H9 (cell line): ENCODE data around the gene LTF. TPM values are rescaled to one million over a fixed set of nuclear protein-coding genes. Genes with fewer than 3 reads are reported as not detected.

ENCODE experiments used
- DNase-seq: peaks from one replicate; pipeline ENCODE4 v3.0.0-alpha.2; 2017
- H2AFZ ChIP-seq: one replicate; pipeline ENCODE4 v1.6.1; 2013; ENCODE audit warnings: mild to moderate bottlenecking, low read length, control low read depth, moderate library complexity
- H2AK5ac ChIP-seq: 2 replicates; pipeline ENCODE4 v1.6.1; 2013; ENCODE audit warnings: low read length, control low read depth, mixed read lengths; ENCODE audit not compliant: insufficient read length
- H2BK120ac ChIP-seq: one replicate; pipeline ENCODE4 v1.6.1; 2013; ENCODE audit warnings: low read depth, mild to moderate bottlenecking, low read length, control low read depth, inconsistent platforms; ENCODE audit not compliant: poor library complexity, severe bottlenecking
- H2BK12ac ChIP-seq: 2 replicates; pipeline ENCODE4 v1.6.1; 2013; ENCODE audit warnings: low read length, control low read depth, mixed read lengths, low read depth; ENCODE audit not compliant: insufficient read length
- H2BK15ac ChIP-seq: 2 replicates; pipeline ENCODE4 v1.6.1; 2013; ENCODE audit warnings: low read depth, low read length, control low read depth
- H2BK20ac ChIP-seq: one replicate; pipeline ENCODE4 v1.6.1; 2013; ENCODE audit warnings: low read depth, mild to moderate bottlenecking, low read length, control low read depth, inconsistent platforms; ENCODE audit not compliant: poor library complexity, severe bottlenecking
- H2BK5ac ChIP-seq: 2 replicates; pipeline ENCODE4 v1.6.1; 2013; ENCODE audit warnings: low read length, control low read depth, mixed read lengths; ENCODE audit not compliant: insufficient read length
- H3K14ac ChIP-seq: 2 replicates; pipeline ENCODE4 v1.6.1; 2013; ENCODE audit warnings: low read length, control low read depth; ENCODE audit not compliant: insufficient read depth
- H3K18ac ChIP-seq: 2 replicates; pipeline ENCODE4 v1.6.1; 2013; ENCODE audit warnings: low read depth, mild to moderate bottlenecking, mixed read lengths, low read length, control low read depth; ENCODE audit not compliant: insufficient read length
- H3K23ac ChIP-seq: 2 replicates; pipeline ENCODE4 v1.6.1; 2013; ENCODE audit warnings: low read length, control low read depth, mixed read lengths, low read depth; ENCODE audit not compliant: insufficient read length
- H3K23me2 ChIP-seq: 2 replicates; pipeline ENCODE4 v1.6.1; 2013; ENCODE audit warnings: low read depth, mild to moderate bottlenecking, mixed read lengths, low read length, control low read depth; ENCODE audit not compliant: insufficient read length, poor library complexity, severe bottlenecking
- H3K27ac ChIP-seq: 2 replicates; pipeline ENCODE4 v1.5.1; 2013; ENCODE audit warnings: low read length, control low read depth, mixed read lengths, low read depth; ENCODE audit not compliant: insufficient read length
- H3K27me3 ChIP-seq: 2 replicates; pipeline ENCODE4 v1.6.1; 2013; ENCODE audit warnings: low read length, control low read depth, inconsistent platforms; ENCODE audit not compliant: insufficient read depth
- H3K4ac ChIP-seq: 2 replicates; pipeline ENCODE4 v1.6.1; 2013; ENCODE audit warnings: low read depth, mild to moderate bottlenecking, control low read depth, inconsistent platforms, low read length, moderate library complexity
- H3K4me1 ChIP-seq: 2 replicates; pipeline ENCODE4 v1.6.1; 2013; ENCODE audit warnings: low read length, control low read depth, inconsistent platforms; ENCODE audit not compliant: insufficient read depth
- H3K4me2 ChIP-seq: 2 replicates; pipeline ENCODE4 v1.6.1; 2013; ENCODE audit warnings: low read length, control low read depth, mixed read lengths; ENCODE audit not compliant: insufficient read length, insufficient read depth
- H3K56ac ChIP-seq: 2 replicates; pipeline ENCODE4 v1.6.1; 2013; ENCODE audit warnings: low read depth, mild to moderate bottlenecking, mixed read lengths, low read length, control low read depth; ENCODE audit not compliant: insufficient read length
- H3K79me1 ChIP-seq: 2 replicates; pipeline ENCODE4 v1.6.1; 2013; ENCODE audit warnings: low read depth, mild to moderate bottlenecking, moderate library complexity, low read length, control low read depth, inconsistent platforms; ENCODE audit not compliant: insufficient read depth, poor library complexity, severe bottlenecking
- H3K79me2 ChIP-seq: 2 replicates; pipeline ENCODE4 v1.6.1; 2013; ENCODE audit warnings: low read length, control low read depth, inconsistent platforms; ENCODE audit not compliant: insufficient read depth
- H3K9ac ChIP-seq: 2 replicates; pipeline ENCODE4 v1.6.1; 2013; ENCODE audit warnings: low read length, control low read depth, mixed read lengths; ENCODE audit not compliant: insufficient read length; ENCODE audit errors: extremely low read depth
- H3K9me3 ChIP-seq: one replicate; pipeline ENCODE4 v1.6.1; 2013; ENCODE audit warnings: low read depth, low read length, inconsistent platforms; ENCODE audit not compliant: control insufficient read depth
- H3T11ph ChIP-seq: one replicate; pipeline ENCODE4 v1.6.1; 2013; ENCODE audit warnings: mild to moderate bottlenecking, low read length, control low read depth, inconsistent platforms
- H4K20me1 ChIP-seq: one replicate; pipeline ENCODE4 v1.6.1; 2013; ENCODE audit not compliant: control insufficient read depth, insufficient read length, insufficient read depth
- H4K5ac ChIP-seq: 2 replicates; pipeline ENCODE4 v1.6.1; 2013; ENCODE audit warnings: low read depth, mild to moderate bottlenecking, mixed read lengths, low read length, control low read depth; ENCODE audit not compliant: insufficient read length
- H4K8ac ChIP-seq: replicated peaks from 2 replicates; pipeline ENCODE4 v1.6.1; 2013; ENCODE audit warnings: low read length, control low read depth, mixed read lengths, low read depth; ENCODE audit not compliant: insufficient read length
- H4K91ac ChIP-seq: 2 replicates; pipeline ENCODE4 v1.6.1; 2013; ENCODE audit warnings: low read depth, mild to moderate bottlenecking, moderate library complexity, mixed read lengths, low read length, control low read depth; ENCODE audit not compliant: insufficient read length
- H3K27ac Mint-ChIP-seq, 3 experiments: 2 replicates in 2 of 3; 3 replicates in 1 of 3; pipeline ENCODE4 v1.8.0; 2020 to 2021; ENCODE audit warnings: mixed read lengths in 3 of 3, mild to moderate bottlenecking in 1 of 3, moderate library complexity in 1 of 3
- H3K27me3 Mint-ChIP-seq: 2 replicates; pipeline ENCODE4 v1.8.0; 2021; ENCODE audit warnings: low read depth, mild to moderate bottlenecking, moderate library complexity, mixed read lengths
- H3K36me3 Mint-ChIP-seq, 3 experiments: 2 replicates in 2 of 3; 3 replicates in 1 of 3; pipeline ENCODE4 v1.8.0; 2020 to 2021; ENCODE audit warnings: low read depth in 3 of 3, mixed read lengths in 3 of 3; ENCODE audit not compliant: insufficient read depth in 1 of 3
- H3K4me1 Mint-ChIP-seq, 2 experiments: 2 replicates each; pipeline ENCODE4 v1.8.0; 2020; ENCODE audit warnings: mixed read lengths in 2 of 2
- H3K4me3 Mint-ChIP-seq, 2 experiments: 2 replicates in 1 of 2; 3 replicates in 1 of 2; pipeline ENCODE4 v1.8.0; 2020 to 2021; ENCODE audit warnings: mild to moderate bottlenecking in 2 of 2, mixed read lengths in 2 of 2, moderate library complexity in 1 of 2
- H3K9me3 Mint-ChIP-seq, 2 experiments: 2 replicates in 1 of 2; 3 replicates in 1 of 2; pipeline ENCODE4 v1.8.0; 2020; ENCODE audit warnings: mild to moderate bottlenecking in 2 of 2, mixed read lengths in 2 of 2, moderate library complexity in 1 of 2
- WGBS: extraction: QIAGEN DNeasy Blood & Tissue Kit; methylation state at CpG from one replicate; pipeline ENCODE4 v1.1.7; 2013; ENCODE audit warnings: missing lambda C conversion rate, low lambda C conversion rate, mixed read lengths; ENCODE audit not compliant: insufficient read length; ENCODE audit errors: extremely low coverage; 5-methylcytosine and 5-hydroxymethylcytosine counted together
- total RNA-seq: library from RNA; stranded (reverse); gene quantifications from 2 replicates; pipeline ENCODE4 v1.2.1, GENCODE V29; 2021
- TF ChIP-seq, protein P1 (sequence below): fragments of 200-600 bp; sonication (generic); conservative IDR thresholded peaks from 3 replicates; pipeline ENCODE4 v1.8.0; 2021; ENCODE audit warnings: antibody characterized with exemption, mild to moderate bottlenecking

The LTF gene
- total RNA-seq, 1 experiment from 2014 or later: not detected

DNA sequence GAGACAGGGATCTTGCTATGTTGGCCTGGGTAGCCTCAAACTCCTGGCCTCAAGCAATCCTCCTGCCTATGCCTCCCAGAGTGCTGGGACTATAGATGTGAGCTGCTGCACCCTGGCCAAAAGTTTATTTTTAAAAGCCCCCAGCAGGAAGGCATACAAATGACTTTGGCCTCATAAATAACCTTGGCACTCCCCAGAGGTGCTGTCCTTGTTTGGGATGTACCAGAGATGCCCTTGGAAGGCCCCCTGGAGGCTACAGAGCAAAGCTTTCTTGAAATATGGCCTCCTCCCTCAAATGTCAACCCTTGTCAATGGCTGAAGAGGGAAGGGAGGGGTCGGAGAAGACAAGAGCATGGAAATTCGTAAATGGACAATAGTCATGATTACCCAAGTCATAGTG, 19.1 kb upstream of the LTF start:
- H3K4me3 Mint-ChIP-seq: no peak overlapping the region
- no peaks in the 10 kb centered on the region for H3K79me2 ChIP-seq
- H3K27ac ChIP-seq: no peak overlapping the region
- H3K4me1 Mint-ChIP-seq: peaks cover under 1 to 3% of the 10 kb centered on the region in 2 experiments; a peak in 3 of 4 replicates
- H4K91ac ChIP-seq: no peak overlapping the region
- no peak overlapping the region for H3K56ac ChIP-seq
- no peak overlapping the region for H3K4ac ChIP-seq
- H3K4me1 ChIP-seq: no peaks in the 10 kb centered on the region
- H3K27ac Mint-ChIP-seq: no peak overlapping the region
- H4K5ac ChIP-seq: no peak overlapping the region
- H3K27me3 ChIP-seq: no peaks in the 10 kb centered on the region
- H4K8ac ChIP-seq: no peak overlapping the region
- no peaks in the 10 kb centered on the region for H4K20me1 ChIP-seq
- H3K79me1 ChIP-seq: no peaks in the 10 kb centered on the region
- no peak overlapping the region for H2BK120ac ChIP-seq
- no peak overlapping the region for H2BK15ac ChIP-seq
- no peak overlapping the region for H2AFZ ChIP-seq
- TF ChIP-seq, protein P1, sequence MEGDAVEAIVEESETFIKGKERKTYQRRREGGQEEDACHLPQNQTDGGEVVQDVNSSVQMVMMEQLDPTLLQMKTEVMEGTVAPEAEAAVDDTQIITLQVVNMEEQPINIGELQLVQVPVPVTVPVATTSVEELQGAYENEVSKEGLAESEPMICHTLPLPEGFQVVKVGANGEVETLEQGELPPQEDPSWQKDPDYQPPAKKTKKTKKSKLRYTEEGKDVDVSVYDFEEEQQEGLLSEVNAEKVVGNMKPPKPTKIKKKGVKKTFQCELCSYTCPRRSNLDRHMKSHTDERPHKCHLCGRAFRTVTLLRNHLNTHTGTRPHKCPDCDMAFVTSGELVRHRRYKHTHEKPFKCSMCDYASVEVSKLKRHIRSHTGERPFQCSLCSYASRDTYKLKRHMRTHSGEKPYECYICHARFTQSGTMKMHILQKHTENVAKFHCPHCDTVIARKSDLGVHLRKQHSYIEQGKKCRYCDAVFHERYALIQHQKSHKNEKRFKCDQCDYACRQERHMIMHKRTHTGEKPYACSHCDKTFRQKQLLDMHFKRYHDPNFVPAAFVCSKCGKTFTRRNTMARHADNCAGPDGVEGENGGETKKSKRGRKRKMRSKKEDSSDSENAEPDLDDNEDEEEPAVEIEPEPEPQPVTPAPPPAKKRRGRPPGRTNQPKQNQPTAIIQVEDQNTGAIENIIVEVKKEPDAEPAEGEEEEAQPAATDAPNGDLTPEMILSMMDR: no peak
- H2BK5ac ChIP-seq: no peak overlapping the region
- no CpG with 5 or more reads among the region's 2 CpGs for WGBS
- no peaks in the 10 kb centered on the region for H3K9me3 ChIP-seq
- H3K4me2 ChIP-seq: no peak overlapping the region
- H3K9me3 Mint-ChIP-seq: no peaks in the 10 kb centered on the region; a peak in 1 of 5 replicates
- H3K18ac ChIP-seq: no peak overlapping the region
- no peak for DNase-seq
- H3K9ac ChIP-seq: no peak overlapping the region
- H3K23ac ChIP-seq: no peak overlapping the region
- no peak overlapping the region for H2BK12ac ChIP-seq
- H3K27me3 Mint-ChIP-seq: peaks cover 6% of the 10 kb centered on the region; the same call in 1 of the 2 replicates
- H3K14ac ChIP-seq: no peak overlapping the region
- no peak overlapping the region for H2AK5ac ChIP-seq
- no peak overlapping the region for H3T11ph ChIP-seq
- H3K23me2 ChIP-seq: no peaks in the 10 kb centered on the region
- H3K36me3 Mint-ChIP-seq: no peaks in the 10 kb centered on the region
- H2BK20ac ChIP-seq: no peak overlapping the region
